Measurements from ENCODE around the gene CPHXL. TPM values are rescaled to one million over a fixed set of nuclear protein-coding genes. Genes with fewer than 3 reads are reported as not detected.

CPHXL gene
- total RNA-seq, 1 experiment from 2014 or later, result not detected

DNA sequence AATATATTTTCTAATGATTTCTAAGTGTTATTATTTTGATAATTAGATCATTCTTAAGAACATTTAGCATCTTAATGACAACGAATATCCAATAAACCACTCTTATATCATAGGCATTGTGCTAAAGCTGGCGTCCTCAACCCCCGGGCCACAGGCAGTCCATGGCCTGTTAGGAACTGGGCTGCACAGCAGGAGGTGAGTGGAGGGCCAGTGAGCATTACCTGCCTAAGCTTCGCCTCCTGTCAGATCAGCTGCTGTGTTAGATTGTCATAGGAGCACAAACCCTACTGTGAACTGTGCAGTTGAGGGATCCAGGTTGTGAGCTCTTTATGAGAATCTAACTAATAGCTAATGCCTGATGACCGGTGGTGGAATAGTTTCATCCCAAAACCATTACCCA is 28.7 kb downstream of the CPHXL start:
- no TSS peak for BruUV-seq (replicated peaks)

DNA sequence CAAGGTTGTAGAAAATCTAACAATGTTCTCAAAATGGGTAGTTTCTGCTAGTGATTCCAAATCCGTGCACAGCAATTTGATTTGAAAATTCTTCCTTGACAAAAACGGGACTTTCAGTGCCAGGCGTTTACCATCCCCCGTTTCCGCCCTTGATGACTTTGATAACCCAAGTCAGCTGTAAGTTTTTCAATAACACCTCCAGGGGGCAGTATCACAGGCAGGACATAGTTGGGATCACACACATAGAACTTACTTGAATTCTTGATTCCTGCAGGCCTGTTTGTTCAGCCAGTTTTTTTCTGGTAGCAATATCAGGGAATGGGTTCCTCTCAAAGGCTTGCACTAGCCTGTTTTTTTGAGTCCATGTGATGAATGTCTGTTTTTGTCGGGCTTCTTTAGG is 30.6 kb downstream of the CPHXL start:
- ChIA-PET CTCF (interaction anchor here (1.2 to 1.4 kb wide), 2 partner anchors 11 to 68 kb away, joined by 4 to 5 read pairs; no protein-coding TSS in a partner anchor), POLR2A (no interaction called here)
- peak; percentile 18 for DNase-seq (ENCODE audit: unreplicated experiment)
- intact Hi-C loops (cut with micrococcal nuclease), result no loop called here
- Mint-ChIP-seq H3K36me3 (ENCODE audit: insufficient read depth, unreplicated experiment) (no peaks in the 10 kb centered on the region), H3K27me3 (ENCODE audit: insufficient read depth, unreplicated experiment) (no peaks in the 10 kb centered on the region), H3K9me3 (ENCODE audit: unreplicated experiment) (no peaks in the 10 kb centered on the region), H3K4me3 (ENCODE audit: unreplicated experiment) (no peak overlapping the region), H3K4me1 (ENCODE audit: insufficient read depth, unreplicated experiment) (no peaks in the 10 kb centered on the region), H3K27ac (ENCODE audit: low read depth, unreplicated experiment) (no peak overlapping the region)
- no TSS peak for BruUV-seq (replicated peaks)
- peak; percentile 6 for TF ChIP-seq CTCF (IDR thresholded peaks at IDR 0.05; ENCODE audit: unreplicated experiment)

More for the DNA sequence above, 28.7 kb downstream of the CPHXL start:
- POLR2A ChIA-PET, result interaction anchor here (0.6 kb wide), 1 partner anchor 17 kb away, joined by 3 read pairs; no protein-coding TSS in a partner anchor
- no peaks in the 10 kb centered on the region for H3K36me3 Mint-ChIP-seq (ENCODE audit: insufficient read depth, unreplicated experiment)
- DNase-seq (ENCODE audit: unreplicated experiment), result no peak
- no peaks in the 10 kb centered on the region for H3K9me3 Mint-ChIP-seq (ENCODE audit: unreplicated experiment)
- intact Hi-C loops (cut with micrococcal nuclease), result no loop called here
- CTCF ChIA-PET, result interaction anchor here (0.5 kb wide), 1 partner anchor 943 kb away, joined by 6 read pairs; no protein-coding TSS in a partner anchor
- no peak for TF ChIP-seq CTCF (IDR thresholded peaks at IDR 0.05; ENCODE audit: unreplicated experiment)
- H3K4me1 Mint-ChIP-seq (ENCODE audit: insufficient read depth, unreplicated experiment), result peaks cover under 1% of the 10 kb centered on the region
- no peaks in the 10 kb centered on the region for H3K27me3 Mint-ChIP-seq (ENCODE audit: insufficient read depth, unreplicated experiment)
- no peak overlapping the region for H3K4me3 Mint-ChIP-seq (ENCODE audit: unreplicated experiment)
- H3K27ac Mint-ChIP-seq (ENCODE audit: low read depth, unreplicated experiment), result no peak overlapping the region

DNA sequence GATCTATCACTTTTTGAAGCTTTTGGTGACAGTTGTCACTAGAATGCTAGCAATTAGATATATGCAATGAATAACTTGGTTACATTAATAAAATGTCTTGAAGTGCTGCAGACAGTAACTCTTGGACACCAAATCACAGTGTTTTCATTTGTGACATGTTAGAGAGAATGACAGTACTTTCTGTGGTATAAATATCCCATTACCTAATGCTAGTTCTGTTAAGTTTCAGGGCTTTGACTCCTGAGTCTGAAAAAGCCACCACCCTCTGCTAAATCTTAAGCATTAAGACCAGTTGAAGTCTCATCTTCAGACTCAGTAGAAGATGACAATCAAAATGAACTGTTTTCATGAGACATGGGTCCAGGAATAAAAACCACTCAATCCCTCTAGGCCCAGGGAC is 38.9 kb downstream of the CPHXL start:
- Mint-ChIP-seq H3K27ac (ENCODE audit: low read depth, unreplicated experiment) (no peak overlapping the region), H3K4me3 (ENCODE audit: unreplicated experiment) (no peak overlapping the region), H3K27me3 (ENCODE audit: insufficient read depth, unreplicated experiment) (no peaks in the 10 kb centered on the region), H3K36me3 (ENCODE audit: insufficient read depth, unreplicated experiment) (no peaks in the 10 kb centered on the region), H3K9me3 (ENCODE audit: unreplicated experiment) (peaks cover 18% of the 10 kb centered on the region), H3K4me1 (ENCODE audit: insufficient read depth, unreplicated experiment) (no peaks in the 10 kb centered on the region)
- TF ChIP-seq CTCF (IDR thresholded peaks at IDR 0.05; ENCODE audit: unreplicated experiment), result no peak
- ChIA-PET CTCF (interaction anchor here (0.7 kb wide), 1 partner anchor 530 kb away, joined by 4 read pairs; no protein-coding TSS in a partner anchor), POLR2A (no interaction called here)
- intact Hi-C loops (cut with micrococcal nuclease), result no loop called here
- no peak for DNase-seq (ENCODE audit: unreplicated experiment)
- BruUV-seq (replicated peaks), result no TSS peak

DNA sequence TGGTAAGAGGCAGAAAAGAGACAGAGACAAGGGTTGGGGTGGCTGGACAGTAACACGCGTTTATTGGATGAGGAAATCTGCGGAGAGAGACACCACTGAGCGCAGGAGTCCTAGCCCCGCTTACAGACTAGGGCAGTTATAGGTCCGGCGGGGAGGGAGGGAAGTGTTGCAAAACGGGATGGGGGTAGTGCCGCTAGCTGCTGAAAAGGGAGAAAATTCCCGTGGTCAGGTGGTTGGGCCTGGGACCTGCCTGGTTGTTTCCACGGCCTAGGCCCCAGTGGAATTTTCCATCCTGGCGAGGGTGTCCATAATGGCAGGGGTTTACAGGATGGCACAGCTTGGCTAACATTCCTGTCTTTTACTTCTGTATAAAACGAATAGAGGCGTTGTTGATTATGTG is 44.0 kb downstream of the CPHXL start:
- intact Hi-C loops (cut with micrococcal nuclease), result no loop called here
- no peak overlapping the region for H3K27ac Mint-ChIP-seq (ENCODE audit: low read depth, unreplicated experiment)

More for the DNA sequence above, 44.0 kb downstream of the CPHXL start:
- Mint-ChIP-seq H3K9me3 (ENCODE audit: unreplicated experiment) (peaks cover 18% of the 10 kb centered on the region), H3K27me3 (ENCODE audit: insufficient read depth, unreplicated experiment) (no peaks in the 10 kb centered on the region), H3K4me3 (ENCODE audit: unreplicated experiment) (no peak overlapping the region), H3K36me3 (ENCODE audit: insufficient read depth, unreplicated experiment) (no peaks in the 10 kb centered on the region), H3K4me1 (ENCODE audit: insufficient read depth, unreplicated experiment) (no peaks in the 10 kb centered on the region)
- no peak for DNase-seq (ENCODE audit: unreplicated experiment)
- BruUV-seq (replicated peaks), result no TSS peak
- ChIA-PET POLR2A (no interaction called here), CTCF (no interaction called here)
- no peak for TF ChIP-seq CTCF (IDR thresholded peaks at IDR 0.05; ENCODE audit: unreplicated experiment)

All from MCF 10A (cell line).